HepG2 (cell line): ENCODE measurements around the gene CLHC1. TPM values are rescaled to one million over a fixed set of nuclear protein-coding genes. Genes with fewer than 3 reads are reported as not detected.

Experiments
- CREM ChIP-seq, 2 experiments: sonication (generic) in 1 of 2; formaldehyde crosslinking in 1 of 2; IDR thresholded peaks; 2 replicates each; pipeline versions ENCODE4 v1.4.0 to v1.6.1; 2016 to 2020; ENCODE audit warnings: antibody characterized with exemption in 1 of 2, mild to moderate bottlenecking in 1 of 2, missing genetic modification reagents in 1 of 2
- polyA plus RNA-seq, 8 experiments: library from polyadenylated mRNA; depleted of rRNA in 3 of 8; stranded (reverse) in 7 of 8; unstranded in 1 of 8; fragments of >200 nt; fragmentation: Illumina TruSeq in 4 of 8; extraction: Trizol in 4 of 8; gene quantifications; 2 replicates each; pipeline versions ENCODE4 v1.2.1 to v1.2.3, GENCODE V29; 2011 to 2016; ENCODE audit warnings: low read depth in 4 of 8, missing spikeins in 1 of 8, mixed read lengths in 1 of 8; ENCODE audit not compliant: insufficient read depth in 1 of 8
- total RNA-seq, 5 experiments: library from RNA; depleted of rRNA; stranded (reverse); fragments of >200 nt; fragmentation: Illumina TruSeq; extraction: Trizol; gene quantifications; 2 replicates each; pipeline ENCODE4 v1.2.3, GENCODE V29; 2016; ENCODE audit warnings: low read depth in 1 of 5
- TF ChIP-seq, protein P1 (sequence below): sonication (generic); formaldehyde crosslinking; conservative IDR thresholded peaks from 2 replicates; pipeline ENCODE4 v1.4.0; 2020; ENCODE audit warnings: mild to moderate bottlenecking, missing genetic modification reagents, moderate library complexity
- TF ChIP-seq, protein P2 (sequence below): sonication (generic); formaldehyde crosslinking; IDR thresholded peaks from 2 replicates; pipeline ENCODE4 v1.4.0; 2020; ENCODE audit warnings: mild to moderate bottlenecking, missing genetic modification reagents, borderline replicate concordance
- TF ChIP-seq, protein P3 (sequence below), 2 experiments: fragments of 450-650 bp in 1 of 2; sonication (generic) in 1 of 2; formaldehyde crosslinking in 1 of 2; IDR thresholded peaks; 2 replicates each; pipeline versions ENCODE4 v1.6.1 to v1.8.0; 2016 to 2022; ENCODE audit warnings: antibody characterized with exemption in 1 of 2, mild to moderate bottlenecking in 1 of 2, missing genetic modification reagents in 1 of 2
- TF ChIP-seq, protein P4 (sequence below): IDR thresholded peaks from 2 replicates; pipeline ENCODE4 v1.6.1; 2016; ENCODE audit warnings: low read depth

Gene CLHC1
- total and polyA plus RNA-seq, 2 of the 13 experiments (the other 11 are each of a cell fraction or from before 2014, with no cell fraction given) = 9.8 to 12.6 TPM

DNA sequence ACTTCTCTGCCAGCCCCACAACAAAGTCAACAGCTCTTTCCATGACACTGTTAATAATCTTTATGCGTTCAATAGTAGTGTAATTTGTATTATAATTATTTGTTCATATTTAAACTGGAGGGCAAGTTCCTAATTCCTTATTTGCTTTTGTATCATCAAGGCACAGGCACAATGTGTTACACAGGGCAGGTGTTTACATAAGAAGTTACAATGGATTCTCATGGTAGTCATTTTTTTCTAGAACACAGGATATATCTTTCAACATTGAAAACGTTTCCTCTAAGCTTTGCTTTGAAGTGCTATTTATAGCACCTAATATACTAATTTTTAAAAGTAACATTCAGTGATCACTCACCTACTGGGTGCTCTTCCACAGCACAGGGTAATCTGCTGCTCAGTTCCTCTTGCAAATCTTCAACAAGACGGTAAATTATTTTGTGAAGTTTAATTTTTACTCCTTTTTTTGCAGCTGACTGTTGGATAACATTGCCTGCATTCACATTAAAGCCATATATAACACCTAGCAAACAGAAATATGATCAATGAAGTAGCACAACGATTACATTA is 7.6 kb upstream of the CLHC1 start (continued):
- TF ChIP-seq, protein P1, sequence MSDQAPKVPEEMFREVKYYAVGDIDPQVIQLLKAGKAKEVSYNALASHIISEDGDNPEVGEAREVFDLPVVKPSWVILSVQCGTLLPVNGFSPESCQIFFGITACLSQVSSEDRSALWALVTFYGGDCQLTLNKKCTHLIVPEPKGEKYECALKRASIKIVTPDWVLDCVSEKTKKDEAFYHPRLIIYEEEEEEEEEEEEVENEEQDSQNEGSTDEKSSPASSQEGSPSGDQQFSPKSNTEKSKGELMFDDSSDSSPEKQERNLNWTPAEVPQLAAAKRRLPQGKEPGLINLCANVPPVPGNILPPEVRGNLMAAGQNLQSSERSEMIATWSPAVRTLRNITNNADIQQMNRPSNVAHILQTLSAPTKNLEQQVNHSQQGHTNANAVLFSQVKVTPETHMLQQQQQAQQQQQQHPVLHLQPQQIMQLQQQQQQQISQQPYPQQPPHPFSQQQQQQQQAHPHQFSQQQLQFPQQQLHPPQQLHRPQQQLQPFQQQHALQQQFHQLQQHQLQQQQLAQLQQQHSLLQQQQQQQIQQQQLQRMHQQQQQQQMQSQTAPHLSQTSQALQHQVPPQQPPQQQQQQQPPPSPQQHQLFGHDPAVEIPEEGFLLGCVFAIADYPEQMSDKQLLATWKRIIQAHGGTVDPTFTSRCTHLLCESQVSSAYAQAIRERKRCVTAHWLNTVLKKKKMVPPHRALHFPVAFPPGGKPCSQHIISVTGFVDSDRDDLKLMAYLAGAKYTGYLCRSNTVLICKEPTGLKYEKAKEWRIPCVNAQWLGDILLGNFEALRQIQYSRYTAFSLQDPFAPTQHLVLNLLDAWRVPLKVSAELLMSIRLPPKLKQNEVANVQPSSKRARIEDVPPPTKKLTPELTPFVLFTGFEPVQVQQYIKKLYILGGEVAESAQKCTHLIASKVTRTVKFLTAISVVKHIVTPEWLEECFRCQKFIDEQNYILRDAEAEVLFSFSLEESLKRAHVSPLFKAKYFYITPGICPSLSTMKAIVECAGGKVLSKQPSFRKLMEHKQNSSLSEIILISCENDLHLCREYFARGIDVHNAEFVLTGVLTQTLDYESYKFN (CRISPR knock-in tag) = 0 out of 2 replicates have a peak, but pooled peaks have one; percentile 31
- TF ChIP-seq CREM (IDR thresholded peaks at IDR 0.05) (peak; percentile 48; the same call in 1 of the 2 replicates), CREM (CRISPR knock-in tag; IDR thresholded peaks at IDR 0.05) (no peak)
- TF ChIP-seq, protein P2, sequence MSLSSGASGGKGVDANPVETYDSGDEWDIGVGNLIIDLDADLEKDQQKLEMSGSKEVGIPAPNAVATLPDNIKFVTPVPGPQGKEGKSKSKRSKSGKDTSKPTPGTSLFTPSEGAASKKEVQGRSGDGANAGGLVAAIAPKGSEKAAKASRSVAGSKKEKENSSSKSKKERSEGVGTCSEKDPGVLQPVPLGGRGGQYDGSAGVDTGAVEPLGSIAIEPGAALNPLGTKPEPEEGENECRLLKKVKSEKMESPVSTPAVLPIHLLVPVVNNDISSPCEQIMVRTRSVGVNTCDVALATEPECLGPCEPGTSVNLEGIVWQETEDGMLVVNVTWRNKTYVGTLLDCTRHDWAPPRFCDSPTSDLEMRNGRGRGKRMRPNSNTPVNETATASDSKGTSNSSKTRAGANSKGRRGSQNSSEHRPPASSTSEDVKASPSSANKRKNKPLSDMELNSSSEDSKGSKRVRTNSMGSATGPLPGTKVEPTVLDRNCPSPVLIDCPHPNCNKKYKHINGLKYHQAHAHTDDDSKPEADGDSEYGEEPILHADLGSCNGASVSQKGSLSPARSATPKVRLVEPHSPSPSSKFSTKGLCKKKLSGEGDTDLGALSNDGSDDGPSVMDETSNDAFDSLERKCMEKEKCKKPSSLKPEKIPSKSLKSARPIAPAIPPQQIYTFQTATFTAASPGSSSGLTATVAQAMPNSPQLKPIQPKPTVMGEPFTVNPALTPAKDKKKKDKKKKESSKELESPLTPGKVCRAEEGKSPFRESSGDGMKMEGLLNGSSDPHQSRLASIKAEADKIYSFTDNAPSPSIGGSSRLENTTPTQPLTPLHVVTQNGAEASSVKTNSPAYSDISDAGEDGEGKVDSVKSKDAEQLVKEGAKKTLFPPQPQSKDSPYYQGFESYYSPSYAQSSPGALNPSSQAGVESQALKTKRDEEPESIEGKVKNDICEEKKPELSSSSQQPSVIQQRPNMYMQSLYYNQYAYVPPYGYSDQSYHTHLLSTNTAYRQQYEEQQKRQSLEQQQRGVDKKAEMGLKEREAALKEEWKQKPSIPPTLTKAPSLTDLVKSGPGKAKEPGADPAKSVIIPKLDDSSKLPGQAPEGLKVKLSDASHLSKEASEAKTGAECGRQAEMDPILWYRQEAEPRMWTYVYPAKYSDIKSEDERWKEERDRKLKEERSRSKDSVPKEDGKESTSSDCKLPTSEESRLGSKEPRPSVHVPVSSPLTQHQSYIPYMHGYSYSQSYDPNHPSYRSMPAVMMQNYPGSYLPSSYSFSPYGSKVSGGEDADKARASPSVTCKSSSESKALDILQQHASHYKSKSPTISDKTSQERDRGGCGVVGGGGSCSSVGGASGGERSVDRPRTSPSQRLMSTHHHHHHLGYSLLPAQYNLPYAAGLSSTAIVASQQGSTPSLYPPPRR (CRISPR knock-in tag) = peak; percentile 40; the same call in 1 of the 2 replicates
- TF ChIP-seq, protein P3, sequence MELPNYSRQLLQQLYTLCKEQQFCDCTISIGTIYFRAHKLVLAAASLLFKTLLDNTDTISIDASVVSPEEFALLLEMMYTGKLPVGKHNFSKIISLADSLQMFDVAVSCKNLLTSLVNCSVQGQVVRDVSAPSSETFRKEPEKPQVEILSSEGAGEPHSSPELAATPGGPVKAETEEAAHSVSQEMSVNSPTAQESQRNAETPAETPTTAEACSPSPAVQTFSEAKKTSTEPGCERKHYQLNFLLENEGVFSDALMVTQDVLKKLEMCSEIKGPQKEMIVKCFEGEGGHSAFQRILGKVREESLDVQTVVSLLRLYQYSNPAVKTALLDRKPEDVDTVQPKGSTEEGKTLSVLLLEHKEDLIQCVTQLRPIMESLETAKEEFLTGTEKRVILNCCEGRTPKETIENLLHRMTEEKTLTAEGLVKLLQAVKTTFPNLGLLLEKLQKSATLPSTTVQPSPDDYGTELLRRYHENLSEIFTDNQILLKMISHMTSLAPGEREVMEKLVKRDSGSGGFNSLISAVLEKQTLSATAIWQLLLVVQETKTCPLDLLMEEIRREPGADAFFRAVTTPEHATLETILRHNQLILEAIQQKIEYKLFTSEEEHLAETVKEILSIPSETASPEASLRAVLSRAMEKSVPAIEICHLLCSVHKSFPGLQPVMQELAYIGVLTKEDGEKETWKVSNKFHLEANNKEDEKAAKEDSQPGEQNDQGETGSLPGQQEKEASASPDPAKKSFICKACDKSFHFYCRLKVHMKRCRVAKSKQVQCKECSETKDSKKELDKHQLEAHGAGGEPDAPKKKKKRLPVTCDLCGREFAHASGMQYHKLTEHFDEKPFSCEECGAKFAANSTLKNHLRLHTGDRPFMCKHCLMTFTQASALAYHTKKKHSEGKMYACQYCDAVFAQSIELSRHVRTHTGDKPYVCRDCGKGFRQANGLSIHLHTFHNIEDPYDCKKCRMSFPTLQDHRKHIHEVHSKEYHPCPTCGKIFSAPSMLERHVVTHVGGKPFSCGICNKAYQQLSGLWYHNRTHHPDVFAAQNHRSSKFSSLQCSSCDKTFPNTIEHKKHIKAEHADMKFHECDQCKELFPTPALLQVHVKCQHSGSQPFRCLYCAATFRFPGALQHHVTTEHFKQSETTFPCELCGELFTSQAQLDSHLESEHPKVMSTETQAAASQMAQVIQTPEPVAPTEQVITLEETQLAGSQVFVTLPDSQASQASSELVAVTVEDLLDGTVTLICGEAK (IDR thresholded peaks at IDR 0.05) = no peak
- TF ChIP-seq, protein P3 (CRISPR knock-in tag; IDR thresholded peaks at IDR 0.05) = no peak
- TF ChIP-seq, protein P4, sequence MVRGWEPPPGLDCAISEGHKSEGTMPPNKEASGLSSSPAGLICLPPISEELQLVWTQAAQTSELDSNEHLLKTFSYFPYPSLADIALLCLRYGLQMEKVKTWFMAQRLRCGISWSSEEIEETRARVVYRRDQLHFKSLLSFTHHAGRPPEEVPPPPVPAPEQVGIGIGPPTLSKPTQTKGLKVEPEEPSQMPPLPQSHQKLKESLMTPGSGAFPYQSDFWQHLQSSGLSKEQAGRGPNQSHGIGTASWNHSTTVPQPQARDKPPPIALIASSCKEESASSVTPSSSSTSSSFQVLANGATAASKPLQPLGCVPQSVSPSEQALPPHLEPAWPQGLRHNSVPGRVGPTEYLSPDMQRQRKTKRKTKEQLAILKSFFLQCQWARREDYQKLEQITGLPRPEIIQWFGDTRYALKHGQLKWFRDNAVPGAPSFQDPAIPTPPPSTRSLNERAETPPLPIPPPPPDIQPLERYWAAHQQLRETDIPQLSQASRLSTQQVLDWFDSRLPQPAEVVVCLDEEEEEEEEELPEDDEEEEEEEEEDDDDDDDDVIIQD = peak; percentile 73; the same call in 1 of the 2 replicates
